SU-DHL-6 (cell line): ENCODE results near the gene OSGEP.

ENCODE experiments used
- CTCF ChIP-seq: fragments of 200-600 bp; sonication (generic); IDR thresholded peaks from one replicate; pipeline ENCODE4 v1.5.1; 2017; ENCODE audit warnings: antibody characterized with exemption, mild to moderate bottlenecking, low read length, moderate library complexity; ENCODE audit not compliant: insufficient read depth, poor library complexity, severe bottlenecking
- EZH2phosphoT487 ChIP-seq: fragments of 200-600 bp; sonication (generic), shearing (Covaris generic); conservative IDR thresholded peaks from 2 replicates; pipeline ENCODE4 v1.6.1; 2018; ENCODE audit warnings: mild to moderate bottlenecking, antibody characterized with exemption, low read length, moderate library complexity, mixed read lengths

- no peak for TF ChIP-seq CTCF
- no peak for TF ChIP-seq EZH2phosphoT487
Observed at GRCh38 chr14:20413744-20414082, 40.9 kb downstream of the OSGEP start.
